HepG2 (cell line): ENCODE results near the gene DAPK1. TPM values are rescaled to one million over a fixed set of nuclear protein-coding genes. Genes with fewer than 3 reads are reported as not detected.

Experiments
- ASH2L ChIP-seq: fragments of 300-600, 200-600 bp; sonication (generic); IDR thresholded peaks from 2 replicates; pipeline ENCODE4 v1.7.0; 2017; ENCODE audit warnings: low read depth, mild to moderate bottlenecking, moderate library complexity, mixed read lengths, low read length; ENCODE audit not compliant: insufficient read length
- HIVEP1 ChIP-seq: sonication (generic); formaldehyde crosslinking; IDR thresholded peaks from 2 replicates; pipeline ENCODE4 v1.4.0; 2020; ENCODE audit warnings: mild to moderate bottlenecking, missing genetic modification reagents
- JUN ChIP-seq: sonication (generic); formaldehyde crosslinking; IDR thresholded peaks from 2 replicates; pipeline ENCODE4 v1.4.0; 2020; ENCODE audit warnings: mild to moderate bottlenecking, missing genetic modification reagents
- MAFG ChIP-seq: sonication (generic); formaldehyde crosslinking; IDR thresholded peaks from 2 replicates; pipeline ENCODE4 v1.5.1; 2020; ENCODE audit warnings: mild to moderate bottlenecking, missing genetic modification reagents
- MBNL3 ChIP-seq: fragments of 250-450 bp; sonication (Bioruptor Pico); conservative IDR thresholded peaks from 2 replicates; pipeline ENCODE4 v1.8.0; 2022; ENCODE audit warnings: mild to moderate bottlenecking, inconsistent platforms
- NR0B2 ChIP-seq: sonication (generic); formaldehyde crosslinking; IDR thresholded peaks from 2 replicates; pipeline ENCODE4 v1.4.0; 2020; ENCODE audit warnings: mild to moderate bottlenecking, missing genetic modification reagents
- PPARG ChIP-seq: conservative IDR thresholded peaks from 2 replicates; pipeline ENCODE4 v1.6.1; 2016; ENCODE audit warnings: missing biosample characterization, missing genetic modification reagents
- RAD51 ChIP-seq: fragments of 450-650 bp; IDR thresholded peaks from 2 replicates; pipeline ENCODE4 v1.6.1; 2016; ENCODE audit warnings: borderline replicate concordance
- RARA ChIP-seq: IDR thresholded peaks from 2 replicates; pipeline ENCODE4 v1.6.1; 2016; ENCODE audit warnings: missing genetic modification reagents, missing compliant biosample characterization
- RBFOX2 ChIP-seq: fragments of 200-400 bp; formaldehyde crosslinking; IDR thresholded peaks from 2 replicates; pipeline ENCODE4 v1.6.1; 2017; ENCODE audit warnings: low read depth, mild to moderate bottlenecking, low read length
- SRSF9 ChIP-seq: fragments of 200-400 bp; formaldehyde crosslinking; IDR thresholded peaks from 2 replicates; pipeline ENCODE4 v1.6.1; 2018; ENCODE audit warnings: borderline replicate concordance, mild to moderate bottlenecking, low read depth, low read length; ENCODE audit not compliant: insufficient read depth, poor library complexity, severe bottlenecking
- TRIM22 ChIP-seq: fragments of 450-650 bp; IDR thresholded peaks from 2 replicates; pipeline ENCODE4 v1.6.1; 2017
- ZNF205 ChIP-seq: IDR thresholded peaks from 2 replicates; pipeline ENCODE4 v1.6.1; 2018; ENCODE audit warnings: missing biosample characterization, missing genetic modification reagents
- ZNF383 ChIP-seq: sonication (generic); formaldehyde crosslinking; IDR thresholded peaks from 2 replicates; pipeline ENCODE4 v1.4.0; 2020; ENCODE audit warnings: missing genetic modification reagents, mild to moderate bottlenecking, borderline replicate concordance
- ZNF562 ChIP-seq: sonication (generic); formaldehyde crosslinking; IDR thresholded peaks from 2 replicates; pipeline ENCODE4 v1.8.0; 2022; ENCODE audit warnings: missing genetic modification reagents, borderline replicate concordance
- ZNF746 ChIP-seq: sonication (generic); formaldehyde crosslinking; IDR thresholded peaks from 2 replicates; pipeline ENCODE4 v1.8.0; 2022; ENCODE audit warnings: mild to moderate bottlenecking, missing genetic modification reagents
- polyA plus RNA-seq, 8 experiments: library from polyadenylated mRNA; depleted of rRNA in 3 of 8; stranded (reverse) in 7 of 8; unstranded in 1 of 8; fragments of >200 nt; fragmentation: Illumina TruSeq in 4 of 8; extraction: Trizol in 4 of 8; gene quantifications; 2 replicates each; pipeline versions ENCODE4 v1.2.1 to v1.2.3, GENCODE V29; 2011 to 2016; ENCODE audit warnings: low read depth in 4 of 8, missing spikeins in 1 of 8, mixed read lengths in 1 of 8; ENCODE audit not compliant: insufficient read depth in 1 of 8
- total RNA-seq, 5 experiments: library from RNA; depleted of rRNA; stranded (reverse); fragments of >200 nt; fragmentation: Illumina TruSeq; extraction: Trizol; gene quantifications; 2 replicates each; pipeline ENCODE4 v1.2.3, GENCODE V29; 2016; ENCODE audit warnings: low read depth in 1 of 5
- TF ChIP-seq, protein P1 (sequence below): sonication (generic); formaldehyde crosslinking; IDR thresholded peaks from 2 replicates; pipeline ENCODE4 v1.4.0; 2020; ENCODE audit warnings: missing genetic modification reagents
- TF ChIP-seq, protein P2 (sequence below): sonication (generic); formaldehyde crosslinking; IDR thresholded peaks from 2 replicates; pipeline ENCODE4 v1.8.1; 2022; ENCODE audit warnings: low read depth, mild to moderate bottlenecking, missing genetic modification reagents
- TF ChIP-seq, protein P3 (sequence below): sonication (generic); formaldehyde crosslinking; IDR thresholded peaks from 2 replicates; pipeline ENCODE4; 2020; ENCODE audit warnings: missing genetic modification reagents, mild to moderate bottlenecking, borderline replicate concordance

The DAPK1 gene
- total and polyA plus RNA-seq, 2 of the 13 experiments (the other 11 are each of a cell fraction or from before 2014, with no cell fraction given) = 35.7 to 35.9 TPM

DNA sequence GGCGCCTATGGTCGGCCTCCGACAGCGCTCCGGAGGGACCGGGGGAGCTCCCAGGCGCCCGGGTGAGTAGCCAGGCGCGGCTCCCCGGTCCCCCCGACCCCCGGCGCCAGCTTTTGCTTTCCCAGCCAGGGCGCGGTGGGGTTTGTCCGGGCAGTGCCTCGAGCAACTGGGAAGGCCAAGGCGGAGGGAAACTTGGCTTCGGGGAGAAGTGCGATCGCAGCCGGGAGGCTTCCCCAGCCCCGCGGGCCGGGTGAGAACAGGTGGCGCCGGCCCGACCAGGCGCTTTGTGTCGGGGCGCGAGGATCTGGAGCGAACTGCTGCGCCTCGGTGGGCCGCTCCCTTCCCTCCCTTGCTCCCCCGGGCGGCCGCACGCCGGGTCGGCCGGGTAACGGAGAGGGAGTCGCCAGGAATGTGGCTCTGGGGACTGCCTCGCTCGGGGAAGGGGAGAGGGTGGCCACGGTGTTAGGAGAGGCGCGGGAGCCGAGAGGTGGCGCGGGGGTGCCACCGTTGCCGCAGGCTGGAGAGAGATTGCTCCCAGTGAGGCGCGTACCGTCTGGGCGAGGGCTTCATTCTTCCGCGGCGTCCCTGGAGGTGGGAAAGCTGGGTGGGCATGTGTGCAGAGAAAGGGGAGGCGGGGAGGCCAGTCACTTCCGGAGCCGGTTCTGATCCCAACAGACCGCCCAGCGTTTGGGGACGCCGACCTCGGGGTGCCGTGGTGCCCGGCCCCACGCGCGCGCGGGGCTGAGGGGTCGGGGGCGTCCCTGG lies 561 bp downstream of the DAPK1 start (continued):
- TF ChIP-seq, protein P1, sequence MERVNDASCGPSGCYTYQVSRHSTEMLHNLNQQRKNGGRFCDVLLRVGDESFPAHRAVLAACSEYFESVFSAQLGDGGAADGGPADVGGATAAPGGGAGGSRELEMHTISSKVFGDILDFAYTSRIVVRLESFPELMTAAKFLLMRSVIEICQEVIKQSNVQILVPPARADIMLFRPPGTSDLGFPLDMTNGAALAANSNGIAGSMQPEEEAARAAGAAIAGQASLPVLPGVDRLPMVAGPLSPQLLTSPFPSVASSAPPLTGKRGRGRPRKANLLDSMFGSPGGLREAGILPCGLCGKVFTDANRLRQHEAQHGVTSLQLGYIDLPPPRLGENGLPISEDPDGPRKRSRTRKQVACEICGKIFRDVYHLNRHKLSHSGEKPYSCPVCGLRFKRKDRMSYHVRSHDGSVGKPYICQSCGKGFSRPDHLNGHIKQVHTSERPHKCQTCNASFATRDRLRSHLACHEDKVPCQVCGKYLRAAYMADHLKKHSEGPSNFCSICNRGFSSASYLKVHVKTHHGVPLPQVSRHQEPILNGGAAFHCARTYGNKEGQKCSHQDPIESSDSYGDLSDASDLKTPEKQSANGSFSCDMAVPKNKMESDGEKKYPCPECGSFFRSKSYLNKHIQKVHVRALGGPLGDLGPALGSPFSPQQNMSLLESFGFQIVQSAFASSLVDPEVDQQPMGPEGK (CRISPR knock-in tag) = peak; percentile 47
- TF ChIP-seq ZNF562 (CRISPR knock-in tag) = no peak
- TF ChIP-seq RARA (CRISPR knock-in tag) = no peak
- TF ChIP-seq ZNF746 (CRISPR knock-in tag) = no peak
- TF ChIP-seq RAD51 = no peak
- TF ChIP-seq TRIM22 = no peak
- peak; percentile 80 for TF ChIP-seq RBFOX2
- TF ChIP-seq MBNL3 (CRISPR knock-in tag) = no peak
- no peak for TF ChIP-seq ZNF205 (CRISPR knock-in tag)
- TF ChIP-seq, protein P2, sequence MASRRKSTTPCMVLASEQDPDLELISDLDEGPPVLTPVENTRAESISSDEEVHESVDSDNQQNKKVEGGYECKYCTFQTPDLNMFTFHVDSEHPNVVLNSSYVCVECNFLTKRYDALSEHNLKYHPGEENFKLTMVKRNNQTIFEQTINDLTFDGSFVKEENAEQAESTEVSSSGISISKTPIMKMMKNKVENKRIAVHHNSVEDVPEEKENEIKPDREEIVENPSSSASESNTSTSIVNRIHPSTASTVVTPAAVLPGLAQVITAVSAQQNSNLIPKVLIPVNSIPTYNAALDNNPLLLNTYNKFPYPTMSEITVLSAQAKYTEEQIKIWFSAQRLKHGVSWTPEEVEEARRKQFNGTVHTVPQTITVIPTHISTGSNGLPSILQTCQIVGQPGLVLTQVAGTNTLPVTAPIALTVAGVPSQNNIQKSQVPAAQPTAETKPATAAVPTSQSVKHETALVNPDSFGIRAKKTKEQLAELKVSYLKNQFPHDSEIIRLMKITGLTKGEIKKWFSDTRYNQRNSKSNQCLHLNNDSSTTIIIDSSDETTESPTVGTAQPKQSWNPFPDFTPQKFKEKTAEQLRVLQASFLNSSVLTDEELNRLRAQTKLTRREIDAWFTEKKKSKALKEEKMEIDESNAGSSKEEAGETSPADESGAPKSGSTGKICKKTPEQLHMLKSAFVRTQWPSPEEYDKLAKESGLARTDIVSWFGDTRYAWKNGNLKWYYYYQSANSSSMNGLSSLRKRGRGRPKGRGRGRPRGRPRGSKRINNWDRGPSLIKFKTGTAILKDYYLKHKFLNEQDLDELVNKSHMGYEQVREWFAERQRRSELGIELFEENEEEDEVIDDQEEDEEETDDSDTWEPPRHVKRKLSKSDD (CRISPR knock-in tag) = no peak
- no peak for TF ChIP-seq PPARG (CRISPR knock-in tag)
- TF ChIP-seq, protein P3, sequence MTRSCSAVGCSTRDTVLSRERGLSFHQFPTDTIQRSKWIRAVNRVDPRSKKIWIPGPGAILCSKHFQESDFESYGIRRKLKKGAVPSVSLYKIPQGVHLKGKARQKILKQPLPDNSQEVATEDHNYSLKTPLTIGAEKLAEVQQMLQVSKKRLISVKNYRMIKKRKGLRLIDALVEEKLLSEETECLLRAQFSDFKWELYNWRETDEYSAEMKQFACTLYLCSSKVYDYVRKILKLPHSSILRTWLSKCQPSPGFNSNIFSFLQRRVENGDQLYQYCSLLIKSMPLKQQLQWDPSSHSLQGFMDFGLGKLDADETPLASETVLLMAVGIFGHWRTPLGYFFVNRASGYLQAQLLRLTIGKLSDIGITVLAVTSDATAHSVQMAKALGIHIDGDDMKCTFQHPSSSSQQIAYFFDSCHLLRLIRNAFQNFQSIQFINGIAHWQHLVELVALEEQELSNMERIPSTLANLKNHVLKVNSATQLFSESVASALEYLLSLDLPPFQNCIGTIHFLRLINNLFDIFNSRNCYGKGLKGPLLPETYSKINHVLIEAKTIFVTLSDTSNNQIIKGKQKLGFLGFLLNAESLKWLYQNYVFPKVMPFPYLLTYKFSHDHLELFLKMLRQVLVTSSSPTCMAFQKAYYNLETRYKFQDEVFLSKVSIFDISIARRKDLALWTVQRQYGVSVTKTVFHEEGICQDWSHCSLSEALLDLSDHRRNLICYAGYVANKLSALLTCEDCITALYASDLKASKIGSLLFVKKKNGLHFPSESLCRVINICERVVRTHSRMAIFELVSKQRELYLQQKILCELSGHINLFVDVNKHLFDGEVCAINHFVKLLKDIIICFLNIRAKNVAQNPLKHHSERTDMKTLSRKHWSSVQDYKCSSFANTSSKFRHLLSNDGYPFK (CRISPR knock-in tag) = peak; percentile 37; the same call in 1 of the 2 replicates
- TF ChIP-seq SRSF9 = no peak
- TF ChIP-seq NR0B2 = no peak
- TF ChIP-seq JUN (CRISPR knock-in tag) = no peak
- TF ChIP-seq MAFG = no peak
- peak; percentile 81 for TF ChIP-seq HIVEP1 (CRISPR knock-in tag)
- no peak for TF ChIP-seq ZNF383 (CRISPR knock-in tag)
- peak; percentile 56 for TF ChIP-seq ASH2L
